Type B pancreatic cell (in vitro differentiated cells): ENCODE results near the gene MYO18B. TPM values are rescaled to one million over a fixed set of nuclear protein-coding genes. Genes with fewer than 3 reads are reported as not detected.

Experiments used
- DNase-seq: peaks from one replicate; pipeline ENCODE4 v3.0.0; 2021; ENCODE audit warnings: mixed read lengths; ENCODE audit not compliant: unreplicated experiment; ENCODE audit errors: extremely low spot score
- H3K27ac Mint-ChIP-seq: 2 replicates; pipeline ENCODE4 v1.8.0; 2021; ENCODE audit warnings: mild to moderate bottlenecking, mixed read lengths
- H3K27me3 Mint-ChIP-seq: 2 replicates; pipeline ENCODE4 v1.8.0; 2021; ENCODE audit warnings: mixed read lengths
- H3K36me3 Mint-ChIP-seq: 2 replicates; pipeline ENCODE4 v1.8.0; 2021; ENCODE audit warnings: mixed read lengths
- H3K4me1 Mint-ChIP-seq: one replicate; pipeline ENCODE4 v1.8.0; 2021; ENCODE audit warnings: mixed read lengths; ENCODE audit not compliant: unreplicated experiment
- H3K4me3 Mint-ChIP-seq: 2 replicates; pipeline ENCODE4 v1.8.0; 2021; ENCODE audit warnings: mild to moderate bottlenecking, mixed read lengths
- H3K9me3 Mint-ChIP-seq: 2 replicates; pipeline ENCODE4 v1.8.0; 2021; ENCODE audit warnings: mixed read lengths
- CTCF ChIP-seq: fragments of 200-600 bp; sonication (generic); conservative IDR thresholded peaks from 2 replicates; pipeline ENCODE4 v1.5.0; 2021; ENCODE audit warnings: antibody characterized with exemption, mild to moderate bottlenecking
- total RNA-seq: library from RNA; stranded (reverse); gene quantifications from 2 replicates; pipeline ENCODE4 v1.2.1, GENCODE V29; 2021; ENCODE audit warnings: low replicate concordance

The MYO18B gene
- total RNA-seq, 1 donor from 2014 or later: 0.10 TPM

GRCh38 chr22:25845985-25846745, 104.2 kb downstream of the MYO18B start:
- no peak for TF ChIP-seq CTCF
- Mint-ChIP-seq H3K9me3 (no peaks in the 10 kb centered on the region), H3K4me1 (peaks cover 2% of the 10 kb centered on the region), H3K4me3 (no peak overlapping the region), H3K36me3 (no peaks in the 10 kb centered on the region), H3K27ac (no peak overlapping the region), H3K27me3 (peaks cover 11% of the 10 kb centered on the region)
- no peak for DNase-seq

GRCh38 chr22:25847451-25847850, 105.5 kb downstream of the MYO18B start:
- TF ChIP-seq CTCF: no peak
- no peak overlapping the region for H3K4me3 Mint-ChIP-seq
- H3K27ac Mint-ChIP-seq: no peak overlapping the region
- H3K36me3 Mint-ChIP-seq: no peaks in the 10 kb centered on the region
- DNase-seq: no peak
- no peaks in the 10 kb centered on the region for H3K9me3 Mint-ChIP-seq
- no peaks in the 10 kb centered on the region for H3K4me1 Mint-ChIP-seq
- H3K27me3 Mint-ChIP-seq: peaks cover 16% of the 10 kb centered on the region

GRCh38 chr22:25848954-25849353, 107.0 kb downstream of the MYO18B start:
- no peak for DNase-seq
- no peak for TF ChIP-seq CTCF
- Mint-ChIP-seq H3K9me3 (no peaks in the 10 kb centered on the region), H3K4me3 (no peak overlapping the region), H3K27ac (no peak overlapping the region), H3K27me3 (peaks cover 19% of the 10 kb centered on the region), H3K36me3 (no peaks in the 10 kb centered on the region), H3K4me1 (no peaks in the 10 kb centered on the region)

GRCh38 chr22:25849522-25849921, 107.5 kb downstream of the MYO18B start:
- H3K4me1 Mint-ChIP-seq: no peaks in the 10 kb centered on the region
- no peak overlapping the region for H3K4me3 Mint-ChIP-seq
- no peak for DNase-seq
- no peaks in the 10 kb centered on the region for H3K36me3 Mint-ChIP-seq
- H3K27me3 Mint-ChIP-seq: peaks cover 19% of the 10 kb centered on the region
- no peaks in the 10 kb centered on the region for H3K9me3 Mint-ChIP-seq
- H3K27ac Mint-ChIP-seq: no peak overlapping the region
- TF ChIP-seq CTCF: no peak

GRCh38 chr22:25852223-25852622, 110.2 kb downstream of the MYO18B start:
- H3K27ac Mint-ChIP-seq: no peak overlapping the region
- H3K4me1 Mint-ChIP-seq: no peaks in the 10 kb centered on the region
- no peak for DNase-seq
- H3K27me3 Mint-ChIP-seq: peaks cover 22% of the 10 kb centered on the region
- TF ChIP-seq CTCF: no peak
- H3K4me3 Mint-ChIP-seq: no peak overlapping the region
- peaks cover 4% of the 10 kb centered on the region for H3K9me3 Mint-ChIP-seq
- no peaks in the 10 kb centered on the region for H3K36me3 Mint-ChIP-seq
